H1 (cell line): ENCODE data around the gene EFHC1. TPM values are rescaled to one million over a fixed set of nuclear protein-coding genes. Genes with fewer than 3 reads are reported as not detected.

ENCODE experiments used
- CTCF ChIA-PET: fragments of 300-600 bp; sonication (Branson Sonifier 250); formaldehyde crosslinking; loops from one replicate; lab custom pipeline; 2021; ENCODE audit not compliant: partially characterized antibody; lab: Charles Lee
- POLR2A ChIA-PET: fragments of 300-600 bp; sonication (Branson Sonifier 250); formaldehyde crosslinking; loops from one replicate; lab custom pipeline; 2021; ENCODE audit warnings: inconsistent platforms; ENCODE audit not compliant: partially characterized antibody; lab: Charles Lee
- DNase-seq, 2 experiments: peaks; one replicate each; pipeline versions ENCODE4 v3.0.0 to v3.0.0-alpha.2; 2010 to 2022; ENCODE audit warnings: low spot score in 2 of 2, low read depth in 1 of 2, mixed read lengths in 1 of 2
- FAIRE-seq: peaks from 2 replicates; lab custom pipeline; 2011; peaks lifted over from hg19 to GRCh38; lab: Jason Lieb, UNC
- H2AFZ ChIP-seq: 2 replicates; pipeline ENCODE4 v1.8.1; 2012; ENCODE audit warnings: low read length, inconsistent platforms
- H2AK5ac ChIP-seq: 2 replicates; pipeline ENCODE4 v1.6.1; 2013; ENCODE audit warnings: low read depth, low read length
- H2BK120ac ChIP-seq: replicated peaks from 2 replicates; pipeline ENCODE3; 2013; ENCODE audit warnings: low read depth, low read length, inconsistent platforms
- H2BK12ac ChIP-seq: 2 replicates; pipeline ENCODE4 v1.6.1; 2013; ENCODE audit warnings: low read depth, low read length
- H2BK15ac ChIP-seq: 2 replicates; pipeline ENCODE4 v1.6.1; 2013; ENCODE audit warnings: low read length
- H2BK20ac ChIP-seq: 2 replicates; pipeline ENCODE4 v1.6.1; 2013; ENCODE audit warnings: low read length
- H2BK5ac ChIP-seq: 2 replicates; pipeline ENCODE4 v1.6.1; 2013; ENCODE audit warnings: low read depth, low read length
- H3K14ac ChIP-seq: 2 replicates; pipeline ENCODE4 v1.6.1; 2013; ENCODE audit warnings: inconsistent platforms; ENCODE audit not compliant: insufficient read length
- H3K18ac ChIP-seq: 2 replicates; pipeline ENCODE4 v1.6.1; 2013; ENCODE audit warnings: low read length; ENCODE audit errors: extremely low read depth
- H3K23ac ChIP-seq: 2 replicates; pipeline ENCODE4 v1.6.1; 2013; ENCODE audit warnings: inconsistent platforms; ENCODE audit not compliant: insufficient read length
- H3K23me2 ChIP-seq: 2 replicates; pipeline ENCODE4 v1.6.1; 2013; ENCODE audit warnings: low read depth, low read length
- H3K27ac ChIP-seq: 2 replicates; pipeline ENCODE4 v1.6.1; 2011; ENCODE audit warnings: low read depth, low read length, inconsistent platforms
- H3K27me3 ChIP-seq, 4 experiments: replicated peaks in 1 of 4; 1 replicate in 1 of 4; 2 replicates in 3 of 4; pipeline versions ENCODE4 v1.6.1 to v1.8.1; 2011 to 2013; ENCODE audit warnings: low read length in 3 of 4, mild to moderate bottlenecking in 3 of 4, inconsistent platforms in 2 of 4, mixed read lengths in 2 of 4, moderate library complexity in 1 of 4; ENCODE audit not compliant: control insufficient read depth in 3 of 4, insufficient read depth in 3 of 4; ENCODE audit errors: extremely low read depth in 1 of 4
- H3K36me3 ChIP-seq, 4 experiments: 2 replicates each; pipeline versions ENCODE4 v1.6.1 to v1.8.1; 2011 to 2013; ENCODE audit warnings: mild to moderate bottlenecking in 4 of 4, low read length in 3 of 4, moderate library complexity in 2 of 4, control low read depth in 1 of 4, inconsistent platforms in 1 of 4; ENCODE audit not compliant: insufficient read depth in 4 of 4, control insufficient read depth in 2 of 4
- H3K4ac ChIP-seq: replicated peaks from 2 replicates; pipeline ENCODE3; 2013; ENCODE audit warnings: low read length, low read depth, mixed read lengths, inconsistent platforms; ENCODE audit not compliant: insufficient read length
- H3K4me1 ChIP-seq, 4 experiments: replicated peaks in 1 of 4; 1 replicate in 1 of 4; 2 replicates in 3 of 4; pipeline versions ENCODE4 v1.6.1 to v1.8.1; 2011 to 2013; ENCODE audit warnings: low read length in 3 of 4, inconsistent platforms in 2 of 4, mixed read lengths in 1 of 4; ENCODE audit not compliant: insufficient read depth in 4 of 4, control insufficient read depth in 3 of 4
- H3K4me2 ChIP-seq, 2 experiments: 2 replicates each; pipeline versions ENCODE4 v1.6.1 to v1.8.1; 2011 to 2013; ENCODE audit warnings: low read depth in 2 of 2, low read length in 2 of 2, control low read depth in 1 of 2, inconsistent platforms in 1 of 2, mild to moderate bottlenecking in 1 of 2; ENCODE audit not compliant: insufficient read depth in 1 of 2
- H3K4me3 ChIP-seq, 4 experiments: fragments of 200-600, 300-600 bp in 1 of 4; sonication (generic), shearing (Covaris generic), sonication (Bioruptor Twin) in 1 of 4; 2 replicates each; pipeline versions ENCODE4 v1.5.1 to v1.8.1; 2011 to 2016; ENCODE audit warnings: low read length in 4 of 4, low read depth in 3 of 4, control low read depth in 2 of 4, inconsistent platforms in 2 of 4, mild to moderate bottlenecking in 2 of 4, mixed read lengths in 1 of 4, moderate library complexity in 1 of 4; ENCODE audit not compliant: insufficient read depth in 2 of 4; ENCODE audit errors: extremely low read depth in 1 of 4
- H3K56ac ChIP-seq: replicated peaks from 2 replicates; pipeline ENCODE3; 2013; ENCODE audit warnings: low read depth, mild to moderate bottlenecking, mixed read lengths, low read length, inconsistent platforms; ENCODE audit not compliant: insufficient read length
- H3K79me1 ChIP-seq: 2 replicates; pipeline ENCODE4 v1.6.1; 2013; ENCODE audit warnings: low read depth, low read length, control low read depth
- H3K79me2 ChIP-seq, 2 experiments: 2 replicates each; pipeline versions ENCODE4 v1.6.1 to v1.8.1; 2012 to 2013; ENCODE audit warnings: low read length in 2 of 2, mild to moderate bottlenecking in 2 of 2, inconsistent platforms in 1 of 2; ENCODE audit not compliant: insufficient read depth in 2 of 2, control insufficient read depth in 1 of 2
- H3K9ac ChIP-seq, 4 experiments: replicated peaks in 1 of 4; 1 replicate in 1 of 4; 2 replicates in 3 of 4; pipeline versions ENCODE4 v1.6.1 to v1.8.1; 2011 to 2013; ENCODE audit warnings: low read depth in 3 of 4, low read length in 3 of 4, control low read depth in 2 of 4, mild to moderate bottlenecking in 2 of 4, moderate library complexity in 2 of 4, inconsistent platforms in 1 of 4; ENCODE audit errors: extremely low read depth in 1 of 4
- H3K9me3 ChIP-seq, 2 experiments: 2 replicates each; pipeline versions ENCODE4 v1.6.1 to v1.8.1; 2012 to 2013; ENCODE audit warnings: mild to moderate bottlenecking in 2 of 2, moderate library complexity in 2 of 2, control low read depth in 1 of 2, inconsistent platforms in 1 of 2, low read depth in 1 of 2, low read length in 1 of 2, mixed read lengths in 1 of 2; ENCODE audit not compliant: insufficient read depth in 2 of 2
- H4K20me1 ChIP-seq, 2 experiments: replicated peaks in 1 of 2; 2 replicates each; pipeline versions ENCODE3 to v1.8.1; 2011 to 2013; ENCODE audit warnings: inconsistent platforms in 2 of 2, low read length in 2 of 2, mild to moderate bottlenecking in 1 of 2; ENCODE audit not compliant: insufficient read depth in 2 of 2, control insufficient read depth in 1 of 2
- H4K5ac ChIP-seq: 2 replicates; pipeline ENCODE4 v1.6.1; 2013; ENCODE audit warnings: low read length, low read depth, mixed read lengths, inconsistent platforms; ENCODE audit not compliant: insufficient read length
- H4K8ac ChIP-seq: 2 replicates; pipeline ENCODE4 v1.8.0; 2013; ENCODE audit warnings: mild to moderate bottlenecking, moderate library complexity, low read length, inconsistent platforms; ENCODE audit not compliant: insufficient read depth; ENCODE audit errors: extremely low read depth
- H4K91ac ChIP-seq: replicated peaks from 2 replicates; pipeline ENCODE3; 2013; ENCODE audit warnings: low read length, mixed read lengths, inconsistent platforms; ENCODE audit not compliant: insufficient read length
- POLR2AphosphoS5 ChIP-seq: IDR thresholded peaks from 2 replicates; pipeline ENCODE4 v1.6.1; 2011; ENCODE audit warnings: low read depth, low read length
- RNF2 ChIP-seq: fragments of 200-900, 300-1000 bp; sonication (generic); IDR thresholded peaks from 2 replicates; pipeline ENCODE4 v1.7.1; 2016; ENCODE audit warnings: borderline replicate concordance, low read depth, mild to moderate bottlenecking, antibody characterized with exemption, low read length; ENCODE audit not compliant: poor library complexity, severe bottlenecking; ENCODE audit errors: missing control alignments
- SRF ChIP-seq: IDR thresholded peaks from 2 replicates; pipeline ENCODE4 v1.6.1; 2011; ENCODE audit warnings: mild to moderate bottlenecking, low read depth, low read length, moderate library complexity
- polyA plus RNA-seq, 7 experiments: library from polyadenylated mRNA; depleted of rRNA in 3 of 7; stranded (reverse) in 5 of 7; unstranded in 2 of 7; fragments of >200 nt in 5 of 7; fragments of 200-250 nt in 2 of 7; gene quantifications; 1 replicate in 5 of 7; 2 replicates in 1 of 7; 4 replicates in 1 of 7; pipeline versions ENCODE4 v1.2.1 to v1.2.3, GENCODE V29; 2011 to 2013; ENCODE audit warnings: missing spikeins in 2 of 7, mixed read lengths in 2 of 7
- total RNA-seq: library from RNA; stranded (reverse); fragmentation: NEBNext Ultra II Directional; extraction: Animal tissue kit (Norgen Biotek cat#: 25700); gene quantifications from 2 replicates; pipeline ENCODE4 v1.2.1, GENCODE V29; 2021

The EFHC1 gene
- total and polyA plus RNA-seq, 2 of the 8 experiments (the other 6 are each of a cell fraction or from before 2014, with no cell fraction given): 10.5 to 16.4 TPM

DNA sequence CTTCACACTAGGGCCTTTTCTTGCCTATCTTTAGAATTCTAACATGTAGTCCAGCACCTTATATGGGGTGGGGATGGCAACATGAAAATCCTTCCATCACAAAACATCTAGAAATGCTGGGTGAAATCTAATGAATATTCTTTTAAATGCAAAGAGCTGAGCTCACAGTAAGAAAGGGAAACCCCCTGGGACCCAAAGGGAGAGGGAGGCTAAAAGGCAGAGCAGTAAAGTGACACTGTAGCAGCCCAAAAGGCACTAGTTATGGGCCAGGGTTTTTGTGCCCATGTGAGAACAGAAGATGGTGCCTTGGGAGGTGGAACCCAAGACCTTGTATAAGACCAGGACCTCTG, 90.0 kb downstream of the EFHC1 start:
- Histone ChIP-seq H3K9me3 (no peaks in the 10 kb centered on the region), H2AFZ (no peak overlapping the region), H2BK20ac (no peak overlapping the region), H3K23ac (no peak overlapping the region), H3K4ac (no peak overlapping the region), H4K5ac (no peak overlapping the region), H4K91ac (no peak overlapping the region), H3K79me2 (no peaks in the 10 kb centered on the region), H3K56ac (no peak overlapping the region), H3K4me1 (peaks cover 0 to 14% (median 0%) of the 10 kb centered on the region in 4 experiments; a peak in 3 of 7 replicates), H3K9ac (no peak overlapping the region), H3K27ac (no peak overlapping the region), H3K23me2 (no peaks in the 10 kb centered on the region), H4K8ac (no peak overlapping the region), H2BK5ac (0 out of 2 replicates have a peak overlapping the region, but pooled peaks have one; percentile 44), H3K79me1 (no peaks in the 10 kb centered on the region), H3K18ac (no peak overlapping the region), H2BK120ac (no peak overlapping the region), H2BK15ac (no peak overlapping the region), H3K27me3 (no peaks in the 10 kb centered on the region), H3K14ac (no peak overlapping the region), H3K4me2 (peak overlapping the region in 1 of 2 experiments; percentile 1; a peak in 1 of 4 replicates), H2AK5ac (no peak overlapping the region), H4K20me1 (no peaks in the 10 kb centered on the region), H3K36me3 (peaks cover 0 to 25% (median 8%) of the 10 kb centered on the region in 4 experiments; a peak in 5 of 8 replicates), H2BK12ac (no peak overlapping the region), H3K4me3 (no peak overlapping the region)
- POLR2A ChIA-PET: no interaction called here
- no peak for FAIRE-seq
- CTCF ChIA-PET: interaction anchor here (0.5 to 2.5 kb wide), 5 partner anchors 42 to 102 kb away, joined by 3 to 7 read pairs (median 3); no protein-coding TSS in a partner anchor
- no peak for DNase-seq
- TF ChIP-seq SRF (peak; percentile 32; the same call in 1 of the 2 replicates), POLR2AphosphoS5 (no peak), RNF2 (no peak)
